WERI-Rb-1 (cell line): ENCODE results near the gene LRRC31.

Experiments
- DNase-seq: peaks from one replicate; pipeline ENCODE4 v3.0.0-alpha.2; 2020
- H3K27ac ChIP-seq: fragments of 250-450 bp; sonication (Bioruptor Pico); 2 replicates; pipeline ENCODE4 v1.5.1; 2020; ENCODE audit warnings: mild to moderate bottlenecking, moderate library complexity
- H3K27me3 ChIP-seq: fragments of 250-450 bp; sonication (Bioruptor Pico); 2 replicates; pipeline ENCODE4 v1.5.1; 2021; ENCODE audit warnings: mild to moderate bottlenecking, low read depth, moderate library complexity; ENCODE audit not compliant: insufficient read depth, severe bottlenecking
- H3K36me3 ChIP-seq: fragments of 250-450 bp; sonication (Bioruptor Pico); 2 replicates; pipeline ENCODE4 v1.5.1; 2020; ENCODE audit warnings: mild to moderate bottlenecking, moderate library complexity
- H3K4me3 ChIP-seq: 2 replicates; pipeline ENCODE4 v1.5.1; 2011; ENCODE audit warnings: low read depth, mild to moderate bottlenecking, control low read depth, low read length
- H3K9me3 ChIP-seq: fragments of 250-450 bp; sonication (Bioruptor Pico); 2 replicates; pipeline ENCODE4 v1.5.1; 2021; ENCODE audit warnings: mild to moderate bottlenecking, moderate library complexity; ENCODE audit not compliant: severe bottlenecking
- CTCF ChIP-seq: IDR thresholded peaks from 2 replicates; pipeline ENCODE4 v1.5.1; 2011; ENCODE audit warnings: low read depth, mild to moderate bottlenecking, control low read depth, inconsistent platforms, low read length

LRRC31 gene

GRCh38 chr3:169792359-169792758, 77.4 kb downstream of the LRRC31 start:
- H3K9me3 ChIP-seq = no peaks in the 10 kb centered on the region
- H3K27me3 ChIP-seq = no peaks in the 10 kb centered on the region
- H3K36me3 ChIP-seq = peaks cover 18% of the 10 kb centered on the region
- H3K4me3 ChIP-seq = no peak overlapping the region
- TF ChIP-seq CTCF = no peak
- no peak for DNase-seq
- H3K27ac ChIP-seq = no peak overlapping the region

- H3K27me3 ChIP-seq = no peaks in the 10 kb centered on the region
- no peak overlapping the region for H3K4me3 ChIP-seq
- peaks cover 28% of the 10 kb centered on the region for H3K36me3 ChIP-seq
- no peak for DNase-seq
- H3K9me3 ChIP-seq = no peaks in the 10 kb centered on the region
- no peak for TF ChIP-seq CTCF
- H3K27ac ChIP-seq = no peak overlapping the region
Observed at GRCh38 chr3:169790687-169791429, 78.9 kb downstream of the LRRC31 start.

- no peaks in the 10 kb centered on the region for H3K9me3 ChIP-seq
- TF ChIP-seq CTCF = no peak
- no peak overlapping the region for H3K4me3 ChIP-seq
- DNase-seq = no peak
- H3K27ac ChIP-seq = no peak overlapping the region
- no peaks in the 10 kb centered on the region for H3K27me3 ChIP-seq
- H3K36me3 ChIP-seq = peaks cover 32% of the 10 kb centered on the region
Observed at GRCh38 chr3:169790219-169790618, 79.5 kb downstream of the LRRC31 start.
